Measurements from ENCODE around the gene SLC25A36.

SLC25A36 gene, protein sequence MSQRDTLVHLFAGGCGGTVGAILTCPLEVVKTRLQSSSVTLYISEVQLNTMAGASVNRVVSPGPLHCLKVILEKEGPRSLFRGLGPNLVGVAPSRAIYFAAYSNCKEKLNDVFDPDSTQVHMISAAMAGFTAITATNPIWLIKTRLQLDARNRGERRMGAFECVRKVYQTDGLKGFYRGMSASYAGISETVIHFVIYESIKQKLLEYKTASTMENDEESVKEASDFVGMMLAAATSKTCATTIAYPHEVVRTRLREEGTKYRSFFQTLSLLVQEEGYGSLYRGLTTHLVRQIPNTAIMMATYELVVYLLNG

GRCh38 chr3:140941434-140942220 is at the start of gene SLC25A36:
Gene SLC25A36, plus strand, starts transcription at chr3:140941836. Its CDS starts 219 bp downstream, at chr3:140942055.
- DNase-seq, result peak; percentile 94

- no peak for DNase-seq
Observed at GRCh38 chr3:140896997-140897396, 44.6 kb upstream of the SLC25A36 start.

- DNase-seq, result no peak
Observed at GRCh38 chr3:140898340-140899180, 43.1 kb upstream of the SLC25A36 start.

DNA sequence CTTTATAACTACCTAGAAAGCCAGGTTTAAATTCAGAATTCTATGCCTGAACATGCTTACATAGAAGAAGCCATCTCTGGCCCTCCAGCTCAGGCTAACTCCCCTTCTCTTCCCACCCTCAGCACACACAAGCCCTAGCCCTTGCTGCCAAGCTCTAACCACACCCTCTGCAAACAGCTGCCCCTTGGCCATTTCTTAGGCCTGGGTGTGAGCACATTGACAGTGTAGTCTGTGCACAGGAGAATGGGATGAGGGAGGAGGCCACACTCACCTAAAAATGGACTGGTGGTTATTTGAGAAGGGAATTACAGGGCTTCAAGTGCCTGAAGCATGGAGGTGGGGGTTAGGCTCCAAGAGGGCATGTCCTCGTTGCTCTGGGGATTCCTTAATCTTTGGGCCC is 42.3 kb upstream of the SLC25A36 start:
- DNase-seq, result no peak

DNA sequence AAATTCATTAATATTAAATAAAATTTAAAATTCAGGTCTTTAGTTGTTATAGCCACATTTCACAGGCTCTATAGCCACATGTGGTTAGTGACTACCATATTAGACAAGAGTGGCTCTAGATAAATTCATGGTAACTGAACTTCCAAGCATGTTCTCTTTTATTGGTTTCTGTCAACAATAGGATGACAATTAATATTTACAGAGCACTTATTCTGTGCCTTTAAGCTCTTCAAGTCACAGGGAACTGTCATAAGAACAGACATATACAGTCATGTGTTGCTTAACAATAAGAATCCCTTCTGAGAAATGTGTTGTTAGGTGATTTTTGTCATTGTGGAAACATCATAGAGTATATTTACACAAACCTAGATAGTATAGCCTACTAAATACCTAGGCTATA is 38.8 kb upstream of the SLC25A36 start:
- DNase-seq, result no peak

DNA sequence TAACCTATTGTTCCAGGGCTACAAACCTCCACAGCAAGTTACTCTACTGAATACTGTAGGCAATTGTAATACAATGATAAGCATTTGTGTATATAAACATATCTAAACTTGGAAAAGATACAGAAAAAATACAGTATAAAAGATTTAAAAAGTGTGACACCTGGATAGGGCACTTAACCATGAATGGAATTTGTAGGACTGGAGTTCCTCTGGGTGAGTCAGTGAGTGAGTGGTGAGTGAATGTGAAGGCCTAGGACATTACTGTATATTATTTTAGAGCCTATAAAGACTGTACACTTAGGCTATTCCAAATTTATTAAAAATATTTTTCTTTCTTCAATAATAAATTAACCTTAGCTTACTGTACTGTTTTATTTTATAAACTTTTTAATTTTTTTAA is 38.4 kb upstream of the SLC25A36 start:
- DNase-seq, result no peak

DNA sequence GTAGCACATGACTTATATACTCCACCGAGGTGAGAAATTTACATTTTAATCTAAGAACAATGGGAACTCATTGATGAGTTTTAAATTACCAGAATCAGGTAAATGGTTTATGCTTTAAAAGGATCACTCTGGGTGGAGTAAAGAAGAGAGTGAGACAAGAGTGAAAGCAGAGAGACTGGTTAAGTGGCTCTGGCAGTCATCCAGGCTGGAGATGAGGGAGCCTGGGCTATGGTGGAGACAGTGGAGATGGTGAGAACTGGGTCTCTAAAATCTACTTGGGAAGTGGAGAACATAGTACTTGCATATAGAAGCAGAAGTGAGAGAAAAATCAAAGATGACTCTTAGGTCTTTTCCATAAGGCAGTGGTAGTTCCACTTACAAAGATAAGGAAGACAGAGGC is 37.1 kb upstream of the SLC25A36 start:
- DNase-seq, result no peak

DNA sequence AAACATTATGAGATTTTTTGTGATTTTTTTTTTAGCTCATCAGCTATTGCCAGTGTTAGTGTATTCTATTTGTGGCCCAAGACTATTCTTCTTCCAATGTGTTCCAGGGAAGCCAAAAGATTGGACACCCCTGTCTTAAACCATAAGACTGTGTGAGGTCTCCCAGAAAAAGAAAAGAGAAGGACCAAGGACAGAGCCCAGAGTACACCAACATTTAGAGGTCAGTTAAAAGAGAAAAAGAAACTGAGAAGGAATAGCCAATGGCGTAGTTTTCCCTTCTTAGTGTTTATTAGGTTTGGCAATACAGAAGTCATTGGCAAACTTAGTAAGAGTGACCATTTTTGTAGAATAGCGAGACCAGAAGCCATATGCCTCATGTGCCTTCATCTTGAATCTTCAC is 36.1 kb upstream of the SLC25A36 start:
- DNase-seq, result no peak

- DNase-seq, result no peak
Observed at GRCh38 chr3:140906785-140907184, 34.9 kb upstream of the SLC25A36 start.

DNA sequence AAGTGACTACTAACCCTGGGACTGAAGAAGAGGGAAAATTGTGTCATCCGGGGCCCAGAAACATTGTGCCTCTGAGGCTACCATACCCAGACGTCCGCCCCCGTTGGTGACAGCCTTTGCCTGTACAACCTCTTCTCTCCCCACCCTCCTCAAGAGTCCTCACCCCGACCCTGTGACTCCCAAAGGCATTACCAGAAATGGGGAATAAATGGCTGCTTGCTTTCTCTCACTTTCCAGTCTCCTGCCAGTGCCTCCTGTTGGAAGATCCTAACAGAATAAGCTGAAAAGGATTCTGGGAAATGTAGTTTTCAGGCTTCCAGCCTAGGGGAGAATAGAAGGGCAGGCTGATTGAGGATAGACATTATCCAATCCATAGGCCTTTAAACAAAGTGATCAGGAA is 30.8 kb upstream of the SLC25A36 start:
- no peak for DNase-seq

- DNase-seq, result no peak
Observed at GRCh38 chr3:140911822-140912221, 29.8 kb upstream of the SLC25A36 start.

DNA sequence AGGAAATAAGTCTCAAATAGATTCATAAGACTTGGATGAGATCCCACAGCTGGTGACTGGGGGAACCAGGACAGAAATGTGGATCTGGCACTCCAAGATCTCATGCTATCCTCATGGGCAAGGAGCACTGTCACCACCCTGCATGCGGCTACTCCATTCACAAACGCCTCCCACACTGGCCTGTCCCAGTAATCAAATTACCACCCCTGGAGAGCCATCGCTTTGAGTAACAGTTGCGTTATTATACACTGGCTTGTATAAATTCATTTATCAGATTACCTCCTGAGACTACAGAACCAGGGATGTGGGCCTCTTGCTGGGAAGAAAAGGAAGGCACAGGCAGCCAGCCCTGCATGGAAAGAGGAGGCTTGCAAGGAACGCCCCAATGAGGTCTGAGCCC is 27.9 kb upstream of the SLC25A36 start:
- no peak for DNase-seq

- DNase-seq, result no peak
Observed at GRCh38 chr3:140914384-140914945, 27.2 kb upstream of the SLC25A36 start.

GRCh38 chr3:140916603-140917002 is 25.0 kb upstream of the SLC25A36 start:
- DNase-seq, result no peak

DNA sequence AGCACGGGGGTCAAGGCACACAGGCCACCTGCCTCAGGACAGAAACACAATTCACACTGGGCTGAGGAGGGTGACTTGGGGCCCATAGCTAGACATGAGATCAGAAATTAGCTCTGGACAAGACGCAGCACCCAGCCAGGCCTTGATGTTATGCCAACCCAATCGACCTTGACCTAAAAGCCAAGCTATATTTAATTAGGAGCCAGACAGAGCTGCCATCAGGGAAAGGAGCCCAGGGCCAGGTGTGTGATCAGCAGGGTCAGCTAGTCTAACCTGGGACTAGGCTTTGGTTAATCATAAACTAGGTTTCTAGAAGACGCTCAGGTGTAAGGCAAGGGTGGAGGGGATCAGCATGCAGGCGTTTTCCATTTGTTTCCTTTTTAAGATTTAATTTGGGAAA is 23.9 kb upstream of the SLC25A36 start:
- DNase-seq, result no peak

DNA sequence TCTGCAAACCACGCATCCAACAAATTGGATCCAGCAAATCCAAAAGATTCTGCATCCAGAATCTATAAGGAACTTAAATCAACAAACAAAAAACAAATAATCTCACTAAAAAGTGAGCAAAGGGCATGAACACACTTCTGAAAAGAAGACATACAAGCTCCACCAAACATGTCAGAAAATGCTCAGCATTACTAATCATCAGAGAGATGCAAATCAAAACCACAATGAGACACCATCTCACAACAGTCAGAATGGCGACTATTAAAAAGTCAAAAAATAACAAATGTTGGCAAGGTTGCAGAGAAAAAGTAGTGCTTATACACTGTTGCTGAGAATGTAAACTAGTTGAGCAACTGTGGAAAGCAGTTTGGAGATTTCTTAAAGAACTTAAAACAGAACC is 21.6 kb upstream of the SLC25A36 start:
- DNase-seq, result no peak

DNA sequence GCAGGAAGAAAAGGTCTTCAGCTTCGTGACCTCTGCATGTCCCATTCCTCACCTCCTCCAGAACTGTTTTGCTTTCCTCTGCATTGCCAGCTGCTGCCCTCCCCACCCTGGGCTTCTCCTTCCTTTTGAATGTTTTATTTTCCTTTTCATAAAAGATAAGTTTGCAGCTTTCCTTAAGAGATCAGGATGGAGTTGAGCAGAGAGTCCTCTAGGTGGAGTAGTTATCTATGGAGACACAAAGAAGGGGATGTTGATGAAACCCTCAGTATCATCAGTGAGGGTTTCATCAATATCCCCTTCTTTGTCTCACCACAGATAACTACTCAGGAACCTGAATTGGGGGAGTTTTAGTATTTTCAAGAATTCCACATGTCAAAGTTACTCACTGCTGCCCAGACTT is 19.0 kb upstream of the SLC25A36 start:
- no peak for DNase-seq

GRCh38 chr3:140924097-140924873 is 17.4 kb upstream of the SLC25A36 start:
- DNase-seq, result no peak

DNA sequence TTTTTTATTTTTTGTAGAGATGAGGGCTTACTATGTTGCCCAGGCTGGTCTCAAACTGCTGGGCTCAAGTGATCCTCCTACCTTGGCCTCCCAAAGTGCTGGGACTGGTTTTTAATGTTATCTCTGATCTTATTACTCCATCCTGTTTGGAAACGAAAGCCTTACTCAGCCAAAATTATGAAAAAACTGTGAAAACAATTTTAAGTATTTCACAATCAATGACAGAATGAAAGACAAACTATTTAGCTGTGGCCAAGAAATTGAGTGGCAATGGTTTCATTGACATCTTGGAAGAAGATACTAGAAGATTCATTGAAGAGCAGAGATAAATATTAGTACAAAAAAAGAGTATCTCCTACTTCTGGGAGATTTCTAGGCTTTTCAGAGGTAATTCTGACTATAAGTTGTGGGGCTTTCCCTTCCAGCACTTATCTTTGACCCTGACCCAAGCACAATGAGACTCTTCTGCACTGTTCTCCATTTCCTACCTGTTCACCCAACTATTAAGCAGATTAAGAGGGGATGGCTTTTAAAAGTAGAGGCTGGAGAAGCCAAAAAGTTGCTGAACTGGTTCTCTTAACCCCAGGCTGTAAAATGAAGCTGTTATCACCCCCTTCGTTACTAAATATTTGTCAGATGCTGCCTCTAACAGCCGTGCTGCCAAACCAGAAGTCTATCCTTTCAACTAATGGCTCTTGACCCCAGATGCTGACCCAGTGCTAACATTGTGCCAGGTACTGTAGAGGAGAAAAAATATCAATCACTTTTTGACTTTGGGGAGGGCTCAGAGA is 14.2 kb upstream of the SLC25A36 start:
- DNase-seq, result no peak

DNA sequence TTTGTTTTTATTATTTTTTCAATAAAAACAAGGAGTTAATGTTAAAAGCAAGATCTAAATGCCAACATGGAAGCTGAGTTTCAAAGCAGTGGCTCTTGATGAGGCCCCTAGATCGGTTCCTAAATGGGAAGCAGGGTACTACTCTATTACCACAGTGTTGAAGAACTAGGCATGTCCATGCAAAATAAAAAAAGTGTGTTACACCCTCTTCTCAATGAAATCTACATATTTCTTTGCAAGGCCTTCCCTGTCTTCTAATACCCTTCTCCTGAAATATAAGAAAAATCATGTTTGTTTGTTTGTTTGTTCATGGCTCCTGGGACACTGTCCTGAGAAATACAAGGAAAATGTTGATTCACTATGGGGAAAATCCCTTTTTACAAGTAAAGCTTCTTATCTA is 12.2 kb upstream of the SLC25A36 start:
- DNase-seq, result no peak

DNA sequence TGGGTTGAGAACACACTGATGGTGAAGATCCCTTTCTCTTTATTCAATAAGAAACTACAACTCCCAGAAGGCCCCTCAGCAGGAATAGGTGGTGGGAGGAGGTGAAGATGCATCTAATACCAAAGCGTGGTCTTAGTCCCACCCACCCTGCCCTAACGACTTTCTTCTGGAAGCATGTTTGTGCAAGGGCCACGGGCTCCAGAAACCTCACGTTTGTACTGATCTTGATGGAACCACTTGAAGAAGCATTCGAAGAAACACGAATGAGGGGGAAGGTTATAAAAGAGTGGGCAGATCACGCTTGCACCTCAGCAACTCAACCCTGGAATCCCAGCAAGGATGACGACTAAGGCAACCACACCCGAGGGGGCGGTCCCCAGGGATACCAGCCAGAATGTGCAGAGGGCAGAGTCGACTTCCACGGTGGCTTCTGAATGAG is 10.6 kb upstream of the SLC25A36 start:
- no peak for DNase-seq

- DNase-seq, result no peak
Observed at GRCh38 chr3:140931801-140932200, 9.8 kb upstream of the SLC25A36 start.
